Sigmoid colon (tissue), 4 donors: ENCODE data around the gene ASB2.

Experiments used
- POLR2A ChIP-seq, 2 donors: fragments of 450-650 bp; IDR thresholded peaks; one replicate each; pipeline ENCODE4 v1.6.1; 2016; ENCODE audit warnings: antibody characterized with exemption in 2 of 2, mild to moderate bottlenecking in 2 of 2, moderate library complexity in 2 of 2
- POLR2AphosphoS5 ChIP-seq, 4 donors: sonication (generic); formaldehyde crosslinking; IDR thresholded peaks; one replicate each; pipeline ENCODE4 v1.6.1; 2017; ENCODE audit warnings: antibody characterized with exemption in 4 of 4
- TF ChIP-seq, protein P1 (sequence below), 4 experiments: fragments of 450-650 bp in 3 of 4; fragments of 200-600 bp in 1 of 4; IDR thresholded peaks; one replicate each; pipeline ENCODE4 v1.5.1; 2016 to 2019; ENCODE audit warnings: antibody characterized with exemption in 4 of 4, mild to moderate bottlenecking in 3 of 4, moderate library complexity in 2 of 4

DNA sequence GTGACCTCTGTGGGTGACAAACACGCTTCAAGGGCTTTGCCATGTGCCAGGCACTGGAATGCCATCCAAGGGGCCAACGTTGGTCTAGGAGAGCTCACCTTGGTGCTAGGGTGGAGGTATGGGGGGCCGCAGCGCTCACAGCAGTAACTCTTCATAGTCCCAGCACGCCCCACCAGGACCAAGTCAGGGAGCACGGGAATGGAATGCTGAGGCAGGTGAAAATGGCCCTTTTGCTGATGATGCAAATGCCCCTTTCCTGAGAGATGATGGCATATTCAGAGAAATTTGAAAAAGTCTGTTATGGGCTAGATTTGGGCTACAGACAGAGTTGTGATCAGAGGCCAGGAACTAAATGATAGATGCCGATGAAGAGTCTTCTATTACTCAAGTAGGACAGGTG is 59.2 kb downstream of the ASB2 start:
- TF ChIP-seq POLR2A (IDR thresholded peaks at IDR 0.05) (no peak), POLR2AphosphoS5 (IDR thresholded peaks at IDR 0.05) (no peak)
- TF ChIP-seq, protein P1, sequence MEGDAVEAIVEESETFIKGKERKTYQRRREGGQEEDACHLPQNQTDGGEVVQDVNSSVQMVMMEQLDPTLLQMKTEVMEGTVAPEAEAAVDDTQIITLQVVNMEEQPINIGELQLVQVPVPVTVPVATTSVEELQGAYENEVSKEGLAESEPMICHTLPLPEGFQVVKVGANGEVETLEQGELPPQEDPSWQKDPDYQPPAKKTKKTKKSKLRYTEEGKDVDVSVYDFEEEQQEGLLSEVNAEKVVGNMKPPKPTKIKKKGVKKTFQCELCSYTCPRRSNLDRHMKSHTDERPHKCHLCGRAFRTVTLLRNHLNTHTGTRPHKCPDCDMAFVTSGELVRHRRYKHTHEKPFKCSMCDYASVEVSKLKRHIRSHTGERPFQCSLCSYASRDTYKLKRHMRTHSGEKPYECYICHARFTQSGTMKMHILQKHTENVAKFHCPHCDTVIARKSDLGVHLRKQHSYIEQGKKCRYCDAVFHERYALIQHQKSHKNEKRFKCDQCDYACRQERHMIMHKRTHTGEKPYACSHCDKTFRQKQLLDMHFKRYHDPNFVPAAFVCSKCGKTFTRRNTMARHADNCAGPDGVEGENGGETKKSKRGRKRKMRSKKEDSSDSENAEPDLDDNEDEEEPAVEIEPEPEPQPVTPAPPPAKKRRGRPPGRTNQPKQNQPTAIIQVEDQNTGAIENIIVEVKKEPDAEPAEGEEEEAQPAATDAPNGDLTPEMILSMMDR (IDR thresholded peaks at IDR 0.05): no peak
